GM10248 (cell line): ENCODE data around the gene HGS.

ENCODE experiments used
- CTCF ChIA-PET: fragments of 300-600 bp; sonication (Branson Sonifier 250); formaldehyde crosslinking; extraction: SDS; loops from one replicate; lab custom pipeline; 2021; ENCODE audit warnings: antibody characterized with exemption; lab: Yijun Ruan, JAX
- POLR2A ChIA-PET: fragments of 350-650 bp; sonication (Branson Sonifier 250); formaldehyde crosslinking; extraction: SDS; loops from one replicate; lab custom pipeline; 2020; ENCODE audit warnings: antibody characterized with exemption; lab: Yijun Ruan, JAX
- DNase-seq: peaks from one replicate; pipeline ENCODE4 v3.0.0; 2012; ENCODE audit errors: extremely low spot score
- CTCF ChIP-seq: IDR thresholded peaks from 2 replicates; pipeline ENCODE4 v1.5.1; 2012; ENCODE audit warnings: mild to moderate bottlenecking, low read depth; ENCODE audit errors: extremely low read depth, missing control alignments, control extremely low read depth

HGS gene

DNA sequence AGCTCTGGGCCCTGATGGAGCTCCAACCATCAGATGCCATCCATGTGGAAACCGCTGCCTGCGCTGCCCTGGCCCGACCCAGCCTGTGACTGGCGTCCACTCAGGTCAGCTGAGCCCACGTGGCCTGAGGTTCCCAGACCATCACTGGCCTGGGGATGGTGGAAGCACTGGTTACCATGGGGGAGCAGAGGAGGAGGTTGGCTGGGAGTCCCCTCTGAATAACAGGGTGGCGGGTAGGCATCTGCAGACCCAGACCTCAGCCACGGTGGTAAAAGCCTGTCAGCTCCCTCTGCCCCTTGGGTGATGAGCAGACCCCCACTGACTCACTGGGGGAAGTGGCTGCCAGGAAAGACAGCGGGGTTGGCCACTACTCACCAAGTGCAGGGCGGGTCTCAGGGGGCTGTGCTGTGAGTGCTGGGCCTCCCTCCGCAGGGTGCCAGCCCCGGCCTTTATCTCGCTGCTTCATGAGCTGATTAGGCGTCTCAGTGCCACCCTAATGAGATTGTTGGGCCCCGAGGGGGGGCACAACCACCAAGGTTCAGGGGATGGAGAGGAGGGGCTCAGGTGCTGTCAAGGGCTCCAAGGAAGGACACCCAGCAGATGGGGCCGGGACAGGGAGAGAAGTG, 27.6 kb upstream of the HGS start, which contains the start of gene PDE6G:
TSS of gene PDE6G (minus strand) at position 425 of the 626 bp plus-strand sequence. CDS start 3,237 bp downstream, outside the sequence.
- TF ChIP-seq CTCF: no peak
- CTCF ChIA-PET: interaction anchor here (1.3 to 1.5 kb wide), 3 partner anchors 10 to 53 kb away, joined by 3 to 5 read pairs (median 4); partner anchors contain the start of genes CCDC137 and OXLD1
- no peak for DNase-seq
- POLR2A ChIA-PET: no interaction called here

DNA sequence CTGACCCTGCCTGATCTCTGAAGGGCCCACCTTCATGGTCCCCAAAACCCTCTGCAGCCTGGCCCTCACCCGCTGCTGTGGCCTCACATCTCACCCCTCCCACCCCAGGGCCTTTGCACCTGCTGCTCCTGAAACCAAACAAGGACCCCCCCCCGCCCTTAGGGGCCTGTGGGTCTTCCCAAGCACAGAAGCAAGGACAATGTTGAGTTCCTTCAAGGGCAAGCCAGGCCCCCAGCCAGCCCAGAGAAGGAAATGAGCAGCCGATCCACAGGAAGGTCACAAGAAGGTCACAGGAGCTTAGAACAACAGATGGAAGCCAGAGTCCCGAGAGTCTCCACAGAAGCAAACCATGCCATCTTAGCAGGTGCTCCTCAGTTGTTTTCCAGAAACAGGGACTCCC, 27.0 kb upstream of the HGS start:
- POLR2A ChIA-PET: no interaction called here

GRCh38 chr17:81659038-81659437, 24.8 kb upstream of the HGS start:
- POLR2A ChIA-PET: no interaction called here
- no peak for TF ChIP-seq CTCF
- no peak for DNase-seq
- CTCF ChIA-PET: no interaction called here

More for the DNA sequence above, 27.0 kb upstream of the HGS start:
- DNase-seq: no peak
- CTCF ChIA-PET: interaction anchor here (1.3 to 1.5 kb wide), 2 partner anchors 9 to 53 kb away, joined by 3 to 4 read pairs; partner anchors contain the start of genes CCDC137 and OXLD1
- no peak for TF ChIP-seq CTCF

- TF ChIP-seq CTCF: no peak
- POLR2A ChIA-PET: no interaction called here
- CTCF ChIA-PET: interaction anchor here (1.2 kb wide), 1 partner anchor 42 kb away, joined by 4 read pairs; the partner anchor contains the start of gene MRPL12
- no peak for DNase-seq
Measured at GRCh38 chr17:81660441-81660840, 23.4 kb upstream of the HGS start.

DNA sequence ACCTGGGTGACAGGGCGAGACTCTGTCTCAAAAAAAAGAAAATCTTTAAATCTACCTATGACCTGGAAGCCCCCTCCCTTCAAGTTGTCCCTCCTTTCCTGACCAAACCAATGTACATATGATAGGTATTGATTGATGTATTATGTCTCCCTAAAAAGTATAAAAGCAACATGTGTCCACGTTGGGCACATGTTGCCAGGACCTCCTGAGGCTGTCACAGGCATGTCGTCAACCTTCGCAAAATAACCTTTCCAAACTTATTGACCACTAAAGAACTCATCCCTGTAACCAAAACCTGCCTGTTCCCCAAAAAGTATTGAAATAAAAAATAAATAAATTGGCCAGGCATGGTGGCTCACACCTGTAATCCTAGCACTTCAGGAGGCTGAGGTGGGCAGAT, 21.8 kb upstream of the HGS start:
- DNase-seq: no peak
- ChIA-PET POLR2A (interaction anchor here (0.5 kb wide), 1 partner anchor 43 kb away, joined by 7 read pairs; no protein-coding TSS in a partner anchor), CTCF (no interaction called here)
- TF ChIP-seq CTCF: no peak

GRCh38 chr17:81664051-81664470, 19.8 kb upstream of the HGS start:
- no peak for DNase-seq
- CTCF ChIA-PET: interaction anchor here (0.9 kb wide), 1 partner anchor 13 kb away, joined by 3 read pairs; no protein-coding TSS in a partner anchor
- no peak for TF ChIP-seq CTCF
- POLR2A ChIA-PET: no interaction called here
